NK-92 treated with Interleukin-12 subunit alpha and Interleukin-12 subunit beta, amount 100 ng/mL, for 24 hours (cell line): ENCODE data around the gene CLEC16A.

Experiments
- DNase-seq: peaks from one replicate; lab custom pipeline; 2025; lab: John Stamatoyannopoulos, UW

The CLEC16A gene

GRCh38 chr16:11084876-11085485 lies 140.6 kb downstream of the CLEC16A start:
- DNase-seq: no peak

GRCh38 chr16:11085916-11086315 lies 141.6 kb downstream of the CLEC16A start:
- DNase-seq: no peak

- DNase-seq: no peak
These were observed 143.3 kb downstream of the CLEC16A start for GRCh38 chr16:11087691-11088073.

- no peak for DNase-seq
These were observed 143.8 kb downstream of the CLEC16A start for GRCh38 chr16:11088074-11088730.

GRCh38 chr16:11088831-11089230 lies 144.5 kb downstream of the CLEC16A start:
- no peak for DNase-seq

- no peak for DNase-seq
These were observed 145.2 kb downstream of the CLEC16A start for GRCh38 chr16:11089504-11090124.

GRCh38 chr16:11090232-11090631 lies 145.9 kb downstream of the CLEC16A start:
- no peak for DNase-seq

- DNase-seq: no peak
These were observed 146.8 kb downstream of the CLEC16A start for GRCh38 chr16:11091021-11091785.

GRCh38 chr16:11092788-11093571 lies 148.6 kb downstream of the CLEC16A start:
- DNase-seq: no peak

GRCh38 chr16:11093572-11094074 lies 149.3 kb downstream of the CLEC16A start:
- DNase-seq: no peak

GRCh38 chr16:11094075-11094856 lies 149.9 kb downstream of the CLEC16A start:
- DNase-seq: peak; percentile 8

GRCh38 chr16:11094857-11095565 lies 150.6 kb downstream of the CLEC16A start:
- no peak for DNase-seq

GRCh38 chr16:11095935-11096334 lies 151.6 kb downstream of the CLEC16A start:
- DNase-seq: no peak

- no peak for DNase-seq
These were observed 152.9 kb downstream of the CLEC16A start for GRCh38 chr16:11097094-11097786.

GRCh38 chr16:11097787-11098167 lies 153.4 kb downstream of the CLEC16A start:
- DNase-seq: no peak

- DNase-seq: no peak
These were observed 154.4 kb downstream of the CLEC16A start for GRCh38 chr16:11098601-11099390.

GRCh38 chr16:11099672-11100205 lies 155.4 kb downstream of the CLEC16A start:
- DNase-seq: no peak

- no peak for DNase-seq
These were observed 155.9 kb downstream of the CLEC16A start for GRCh38 chr16:11100239-11100750.
